HEK293 (cell line): Measurements from ENCODE around the gene DUSP22.

Experiments
- CTCF ChIA-PET: fragments of 350-600 bp; formaldehyde crosslinking; extraction: SDS; loops from one replicate; lab custom pipeline; 2021; ENCODE audit warnings: antibody characterized with exemption; lab: Yijun Ruan, JAX
- POLR2A ChIA-PET: fragments of 300-600 bp; formaldehyde crosslinking; extraction: SDS; loops from one replicate; lab custom pipeline; 2020; ENCODE audit warnings: antibody characterized with exemption, inconsistent platforms; lab: Yijun Ruan, JAX
- H3K27ac ChIP-seq: fragments of 200-500 bp; sonication (Bioruptor generic); 2 replicates; pipeline ENCODE4 v1.5.1; 2014; ENCODE audit warnings: low read depth, low read length, control low read depth, inconsistent platforms; ENCODE audit errors: extremely low read depth
- H3K36me3 ChIP-seq, 2 experiments: fragments of 200-500 bp in 1 of 2; sonication (Bioruptor generic) in 1 of 2; 1 replicate in 1 of 2; 2 replicates in 1 of 2; pipeline ENCODE4 v1.5.1; 2014 to 2017; ENCODE audit warnings: inconsistent platforms in 2 of 2, low read length in 2 of 2; ENCODE audit not compliant: control insufficient read depth in 2 of 2, insufficient read depth in 1 of 2
- H3K4me1 ChIP-seq: fragments of 200-500 bp; sonication (Bioruptor generic); 2 replicates; pipeline ENCODE4 v1.5.1; 2014; ENCODE audit warnings: mild to moderate bottlenecking, low read length, inconsistent platforms; ENCODE audit not compliant: control insufficient read depth, insufficient read depth
- H3K4me3 ChIP-seq: 2 replicates; pipeline ENCODE4 v1.5.1; 2011; ENCODE audit warnings: low read depth, mild to moderate bottlenecking, control low read depth, low read length, moderate library complexity
- H3K9me3 ChIP-seq: fragments of 200-500 bp; sonication (Bioruptor generic); 2 replicates; pipeline ENCODE4 v1.5.1; 2014; ENCODE audit warnings: low read depth, low read length, inconsistent platforms; ENCODE audit not compliant: control insufficient read depth, insufficient read depth
- GLI2 ChIP-seq: fragments of 450-650 bp; formaldehyde crosslinking; IDR thresholded peaks from 2 replicates; pipeline ENCODE4; 2017; ENCODE audit warnings: missing biosample characterization, missing genetic modification characterization, low read depth, borderline replicate concordance
- GLIS2 ChIP-seq: fragments of 450-650 bp; formaldehyde crosslinking; IDR thresholded peaks from 2 replicates; pipeline ENCODE4 v1.5.1; 2016; ENCODE audit warnings: missing biosample characterization, missing genetic modification characterization
- YY1 ChIP-seq: fragments of 450-650 bp; formaldehyde crosslinking; IDR thresholded peaks from 2 replicates; pipeline ENCODE4 v1.5.1; 2018; ENCODE audit warnings: missing biosample characterization, missing genetic modification characterization
- YY2 ChIP-seq: fragments of 450-650 bp; formaldehyde crosslinking; IDR thresholded peaks from 2 replicates; pipeline ENCODE4 v1.5.1; 2016; ENCODE audit warnings: missing biosample characterization, missing genetic modification characterization
- ZNF140 ChIP-seq: fragments of 450-650 bp; formaldehyde crosslinking; IDR thresholded peaks from 2 replicates; pipeline ENCODE4 v1.5.1; 2016; ENCODE audit warnings: missing biosample characterization, missing genetic modification characterization
- ZNF16 ChIP-seq: fragments of 450-650 bp; formaldehyde crosslinking; IDR thresholded peaks from 2 replicates; pipeline ENCODE4 v1.5.1; 2016; ENCODE audit warnings: low read depth, missing biosample characterization, missing genetic modification characterization
- ZNF223 ChIP-seq: fragments of 450-650 bp; formaldehyde crosslinking; IDR thresholded peaks from 2 replicates; pipeline ENCODE4 v1.5.1; 2016; ENCODE audit warnings: missing biosample characterization, missing genetic modification characterization
- ZNF24 ChIP-seq: fragments of 450-650 bp; formaldehyde crosslinking; IDR thresholded peaks from 2 replicates; pipeline ENCODE4 v1.5.1; 2016; ENCODE audit warnings: missing biosample characterization, missing genetic modification characterization
- ZNF350 ChIP-seq: fragments of 450-650 bp; formaldehyde crosslinking; IDR thresholded peaks from 2 replicates; pipeline ENCODE4 v1.5.0; 2017; ENCODE audit warnings: missing biosample characterization, mild to moderate bottlenecking, missing genetic modification characterization
- ZNF560 ChIP-seq: fragments of 450-650 bp; formaldehyde crosslinking; IDR thresholded peaks from 2 replicates; pipeline ENCODE4 v1.5.1; 2017; ENCODE audit warnings: missing biosample characterization, missing genetic modification characterization, borderline replicate concordance
- TF ChIP-seq, protein P1 (sequence below): fragments of 450-650 bp; formaldehyde crosslinking; IDR thresholded peaks from 2 replicates; pipeline ENCODE4 v1.5.1; 2016; ENCODE audit warnings: missing biosample characterization, missing genetic modification characterization
- TF ChIP-seq, protein P2 (sequence below): fragments of 450-650 bp; formaldehyde crosslinking; IDR thresholded peaks from 2 replicates; pipeline ENCODE4 v1.5.1; 2016; ENCODE audit warnings: missing biosample characterization, missing genetic modification characterization
- TF ChIP-seq, protein P3 (sequence below): fragments of 450-650 bp; formaldehyde crosslinking; conservative IDR thresholded peaks from 2 replicates; pipeline ENCODE4 v1.5.1; 2016; ENCODE audit warnings: low read depth, missing biosample characterization, missing genetic modification characterization
- TF ChIP-seq, protein P4 (sequence below): fragments of 450-650 bp; formaldehyde crosslinking; IDR thresholded peaks from 2 replicates; pipeline ENCODE4 v1.5.1; 2017; ENCODE audit warnings: missing biosample characterization, missing genetic modification characterization
- TF ChIP-seq, protein P5 (sequence below): fragments of 450-650 bp; formaldehyde crosslinking; IDR thresholded peaks from 2 replicates; pipeline ENCODE4 v1.5.1; 2016; ENCODE audit warnings: missing biosample characterization, missing genetic modification characterization

The DUSP22 gene

DNA sequence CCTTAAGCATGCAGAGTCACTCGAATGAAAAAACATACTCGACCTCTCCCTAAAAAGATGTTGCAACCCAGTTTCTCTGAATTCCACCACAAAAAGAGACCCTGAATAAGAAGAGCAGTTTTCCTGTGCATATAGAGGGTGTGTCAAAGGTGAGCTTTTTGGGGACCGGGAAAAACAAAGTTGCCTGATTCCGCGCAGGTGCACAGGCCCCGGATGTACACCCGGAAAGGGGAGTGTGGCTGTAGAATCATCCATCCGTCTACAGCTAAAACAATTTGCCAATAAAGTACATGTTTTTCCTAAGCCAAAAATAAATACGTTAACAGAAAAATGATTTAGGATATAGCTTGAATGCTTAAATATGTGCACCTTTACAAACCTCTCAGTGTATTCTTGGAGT is 58.1 kb downstream of the DUSP22 start:
- H3K36me3 ChIP-seq: peaks cover 0 to 3% of the 10 kb centered on the region in 2 experiments; a peak in 1 of 3 replicates
- H3K9me3 ChIP-seq: no peaks in the 10 kb centered on the region
- CTCF ChIA-PET: interaction anchor here (0.9 to 2.6 kb wide), 5 partner anchors 8 to 162 kb away, joined by 3 to 23 read pairs (median 5); no protein-coding TSS in a partner anchor

More for the DNA sequence above, 58.1 kb downstream of the DUSP22 start:
- H3K27ac ChIP-seq: no peak overlapping the region
- POLR2A ChIA-PET: no interaction called here
- H3K4me3 ChIP-seq: no peak overlapping the region
- TF ChIP-seq GLI2 (tag by site-specific recombination): no peak
- no peak for TF ChIP-seq GLIS2
- TF ChIP-seq, protein P1, sequence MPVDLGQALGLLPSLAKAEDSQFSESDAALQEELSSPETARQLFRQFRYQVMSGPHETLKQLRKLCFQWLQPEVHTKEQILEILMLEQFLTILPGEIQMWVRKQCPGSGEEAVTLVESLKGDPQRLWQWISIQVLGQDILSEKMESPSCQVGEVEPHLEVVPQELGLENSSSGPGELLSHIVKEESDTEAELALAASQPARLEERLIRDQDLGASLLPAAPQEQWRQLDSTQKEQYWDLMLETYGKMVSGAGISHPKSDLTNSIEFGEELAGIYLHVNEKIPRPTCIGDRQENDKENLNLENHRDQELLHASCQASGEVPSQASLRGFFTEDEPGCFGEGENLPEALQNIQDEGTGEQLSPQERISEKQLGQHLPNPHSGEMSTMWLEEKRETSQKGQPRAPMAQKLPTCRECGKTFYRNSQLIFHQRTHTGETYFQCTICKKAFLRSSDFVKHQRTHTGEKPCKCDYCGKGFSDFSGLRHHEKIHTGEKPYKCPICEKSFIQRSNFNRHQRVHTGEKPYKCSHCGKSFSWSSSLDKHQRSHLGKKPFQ (tag by site-specific recombination): no peak
- TF ChIP-seq ZNF560 (tag by site-specific recombination): no peak
- TF ChIP-seq, protein P2, sequence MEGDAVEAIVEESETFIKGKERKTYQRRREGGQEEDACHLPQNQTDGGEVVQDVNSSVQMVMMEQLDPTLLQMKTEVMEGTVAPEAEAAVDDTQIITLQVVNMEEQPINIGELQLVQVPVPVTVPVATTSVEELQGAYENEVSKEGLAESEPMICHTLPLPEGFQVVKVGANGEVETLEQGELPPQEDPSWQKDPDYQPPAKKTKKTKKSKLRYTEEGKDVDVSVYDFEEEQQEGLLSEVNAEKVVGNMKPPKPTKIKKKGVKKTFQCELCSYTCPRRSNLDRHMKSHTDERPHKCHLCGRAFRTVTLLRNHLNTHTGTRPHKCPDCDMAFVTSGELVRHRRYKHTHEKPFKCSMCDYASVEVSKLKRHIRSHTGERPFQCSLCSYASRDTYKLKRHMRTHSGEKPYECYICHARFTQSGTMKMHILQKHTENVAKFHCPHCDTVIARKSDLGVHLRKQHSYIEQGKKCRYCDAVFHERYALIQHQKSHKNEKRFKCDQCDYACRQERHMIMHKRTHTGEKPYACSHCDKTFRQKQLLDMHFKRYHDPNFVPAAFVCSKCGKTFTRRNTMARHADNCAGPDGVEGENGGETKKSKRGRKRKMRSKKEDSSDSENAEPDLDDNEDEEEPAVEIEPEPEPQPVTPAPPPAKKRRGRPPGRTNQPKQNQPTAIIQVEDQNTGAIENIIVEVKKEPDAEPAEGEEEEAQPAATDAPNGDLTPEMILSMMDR (tag by site-specific recombination): no peak
- TF ChIP-seq, protein P3, sequence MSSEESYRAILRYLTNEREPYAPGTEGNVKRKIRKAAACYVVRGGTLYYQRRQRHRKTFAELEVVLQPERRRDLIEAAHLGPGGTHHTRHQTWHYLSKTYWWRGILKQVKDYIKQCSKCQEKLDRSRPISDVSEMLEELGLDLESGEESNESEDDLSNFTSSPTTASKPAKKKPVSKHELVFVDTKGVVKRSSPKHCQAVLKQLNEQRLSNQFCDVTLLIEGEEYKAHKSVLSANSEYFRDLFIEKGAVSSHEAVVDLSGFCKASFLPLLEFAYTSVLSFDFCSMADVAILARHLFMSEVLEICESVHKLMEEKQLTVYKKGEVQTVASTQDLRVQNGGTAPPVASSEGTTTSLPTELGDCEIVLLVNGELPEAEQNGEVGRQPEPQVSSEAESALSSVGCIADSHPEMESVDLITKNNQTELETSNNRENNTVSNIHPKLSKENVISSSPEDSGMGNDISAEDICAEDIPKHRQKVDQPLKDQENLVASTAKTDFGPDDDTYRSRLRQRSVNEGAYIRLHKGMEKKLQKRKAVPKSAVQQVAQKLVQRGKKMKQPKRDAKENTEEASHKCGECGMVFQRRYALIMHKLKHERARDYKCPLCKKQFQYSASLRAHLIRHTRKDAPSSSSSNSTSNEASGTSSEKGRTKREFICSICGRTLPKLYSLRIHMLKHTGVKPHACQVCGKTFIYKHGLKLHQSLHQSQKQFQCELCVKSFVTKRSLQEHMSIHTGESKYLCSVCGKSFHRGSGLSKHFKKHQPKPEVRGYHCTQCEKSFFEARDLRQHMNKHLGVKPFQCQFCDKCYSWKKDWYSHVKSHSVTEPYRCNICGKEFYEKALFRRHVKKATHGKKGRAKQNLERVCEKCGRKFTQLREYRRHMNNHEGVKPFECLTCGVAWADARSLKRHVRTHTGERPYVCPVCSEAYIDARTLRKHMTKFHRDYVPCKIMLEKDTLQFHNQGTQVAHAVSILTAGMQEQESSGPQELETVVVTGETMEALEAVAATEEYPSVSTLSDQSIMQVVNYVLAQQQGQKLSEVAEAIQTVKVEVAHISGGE (tag by site-specific recombination): no peak
- TF ChIP-seq YY1: no peak
- no peak for TF ChIP-seq ZNF140
- TF ChIP-seq, protein P4, sequence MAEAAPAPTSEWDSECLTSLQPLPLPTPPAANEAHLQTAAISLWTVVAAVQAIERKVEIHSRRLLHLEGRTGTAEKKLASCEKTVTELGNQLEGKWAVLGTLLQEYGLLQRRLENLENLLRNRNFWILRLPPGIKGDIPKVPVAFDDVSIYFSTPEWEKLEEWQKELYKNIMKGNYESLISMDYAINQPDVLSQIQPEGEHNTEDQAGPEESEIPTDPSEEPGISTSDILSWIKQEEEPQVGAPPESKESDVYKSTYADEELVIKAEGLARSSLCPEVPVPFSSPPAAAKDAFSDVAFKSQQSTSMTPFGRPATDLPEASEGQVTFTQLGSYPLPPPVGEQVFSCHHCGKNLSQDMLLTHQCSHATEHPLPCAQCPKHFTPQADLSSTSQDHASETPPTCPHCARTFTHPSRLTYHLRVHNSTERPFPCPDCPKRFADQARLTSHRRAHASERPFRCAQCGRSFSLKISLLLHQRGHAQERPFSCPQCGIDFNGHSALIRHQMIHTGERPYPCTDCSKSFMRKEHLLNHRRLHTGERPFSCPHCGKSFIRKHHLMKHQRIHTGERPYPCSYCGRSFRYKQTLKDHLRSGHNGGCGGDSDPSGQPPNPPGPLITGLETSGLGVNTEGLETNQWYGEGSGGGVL (tag by site-specific recombination): no peak
- TF ChIP-seq ZNF24: no peak
- TF ChIP-seq YY2: no peak
- no peak for TF ChIP-seq ZNF16
- no peak for TF ChIP-seq ZNF223
- TF ChIP-seq ZNF350: no peak
- TF ChIP-seq, protein P5, sequence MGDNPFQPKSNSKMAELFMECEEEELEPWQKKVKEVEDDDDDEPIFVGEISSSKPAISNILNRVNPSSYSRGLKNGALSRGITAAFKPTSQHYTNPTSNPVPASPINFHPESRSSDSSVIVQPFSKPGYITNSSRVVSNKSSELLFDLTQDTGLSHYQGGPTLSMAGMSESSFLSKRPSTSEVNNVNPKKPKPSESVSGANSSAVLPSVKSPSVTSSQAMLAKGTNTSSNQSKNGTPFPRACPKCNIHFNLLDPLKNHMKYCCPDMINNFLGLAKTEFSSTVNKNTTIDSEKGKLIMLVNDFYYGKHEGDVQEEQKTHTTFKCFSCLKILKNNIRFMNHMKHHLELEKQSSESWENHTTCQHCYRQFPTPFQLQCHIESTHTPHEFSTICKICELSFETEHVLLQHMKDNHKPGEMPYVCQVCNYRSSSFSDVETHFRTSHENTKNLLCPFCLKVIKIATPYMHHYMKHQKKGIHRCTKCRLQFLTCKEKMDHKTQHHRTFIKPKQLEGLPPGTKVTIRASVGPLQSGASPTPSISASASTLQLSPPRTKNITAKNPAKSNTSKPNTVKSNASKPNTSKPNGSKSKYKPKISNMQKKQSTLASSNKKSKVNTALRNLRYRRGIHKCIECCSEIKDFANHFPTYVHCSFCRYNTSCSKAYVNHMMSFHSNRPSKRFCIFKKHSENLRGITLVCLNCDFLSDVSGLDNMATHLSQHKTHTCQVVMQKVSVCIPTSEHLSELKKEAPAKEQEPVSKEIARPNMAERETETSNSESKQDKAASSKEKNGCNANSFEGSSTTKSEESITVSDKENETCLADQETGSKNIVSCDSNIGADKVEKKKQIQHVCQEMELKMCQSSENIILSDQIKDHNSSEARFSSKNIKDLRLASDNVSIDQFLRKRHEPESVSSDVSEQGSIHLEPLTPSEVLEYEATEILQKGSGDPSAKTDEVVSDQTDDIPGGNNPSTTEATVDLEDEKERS (tag by site-specific recombination): no peak
- TF ChIP-seq, all 188 proteins: peak for 0
- H3K4me1 ChIP-seq: no peaks in the 10 kb centered on the region
